ENCODE data around the gene DCN. TPM values are rescaled to one million over a fixed set of nuclear protein-coding genes. Genes with fewer than 3 reads are reported as not detected.

Gene DCN
- total RNA-seq, 1 donor from 2014 or later, result 2,230 TPM

DNA sequence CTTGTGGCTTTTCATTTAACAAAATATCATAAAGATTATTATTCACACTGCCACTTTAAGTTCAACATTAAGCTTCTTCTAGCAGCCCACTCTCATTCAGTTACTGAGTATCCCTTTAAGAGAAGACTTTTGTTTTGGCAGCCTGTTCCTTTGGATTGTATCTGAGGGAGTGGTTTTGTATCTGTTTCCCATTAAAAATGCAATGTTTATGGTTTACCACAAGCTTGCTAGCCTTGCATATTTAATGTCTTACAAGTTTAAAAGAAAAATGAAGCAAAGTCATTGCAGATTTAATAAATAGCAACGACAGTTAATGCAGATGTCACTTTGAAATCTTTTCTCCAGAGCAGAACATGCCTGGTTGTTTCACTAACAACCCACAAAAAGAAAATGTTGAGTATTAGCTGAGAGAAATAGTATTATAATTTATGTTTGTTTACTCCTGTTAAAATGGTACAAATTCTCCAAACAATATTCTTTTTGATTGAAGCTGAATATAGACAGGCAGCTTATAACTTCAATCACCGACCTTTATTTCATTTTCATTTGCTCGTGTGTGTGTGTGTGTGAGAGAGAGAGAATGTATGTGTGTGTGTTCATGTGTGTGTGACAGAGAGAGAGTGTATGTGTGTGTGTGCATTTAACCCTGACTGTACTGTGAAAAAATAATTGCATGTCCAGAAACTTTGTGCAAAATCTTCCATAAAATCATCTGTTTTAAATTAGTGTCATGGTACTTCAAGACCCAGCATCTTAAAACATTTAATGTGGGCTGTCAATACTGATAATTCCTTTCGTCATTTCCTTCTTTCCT is 1.8 kb downstream of the DCN start:
- DNase-seq (ENCODE audit: extremely low spot score, unreplicated experiment), result no peak
- Mint-ChIP-seq H3K4me1 (ENCODE audit: unreplicated experiment) (peaks cover 44% of the 10 kb centered on the region), H3K4me3 (ENCODE audit: unreplicated experiment) (no peak overlapping the region), H3K36me3 (ENCODE audit: unreplicated experiment) (peaks cover 16% of the 10 kb centered on the region), H3K27me3 (ENCODE audit: unreplicated experiment) (no peaks in the 10 kb centered on the region), H3K9me3 (ENCODE audit: unreplicated experiment) (no peaks in the 10 kb centered on the region), H3K27ac (ENCODE audit: unreplicated experiment) (no peak overlapping the region)
- no peak for TF ChIP-seq CTCF (IDR thresholded peaks at IDR 0.05)

- Mint-ChIP-seq H3K4me1 (ENCODE audit: unreplicated experiment) (peaks cover 42% of the 10 kb centered on the region), H3K27me3 (ENCODE audit: unreplicated experiment) (no peaks in the 10 kb centered on the region), H3K9me3 (ENCODE audit: unreplicated experiment) (no peaks in the 10 kb centered on the region), H3K36me3 (ENCODE audit: unreplicated experiment) (peaks cover 21% of the 10 kb centered on the region), H3K27ac (ENCODE audit: unreplicated experiment) (no peak overlapping the region), H3K4me3 (ENCODE audit: unreplicated experiment) (no peak overlapping the region)
- DNase-seq (ENCODE audit: extremely low spot score, unreplicated experiment), result no peak
- TF ChIP-seq CTCF (IDR thresholded peaks at IDR 0.05), result no peak
These were observed 2.6 kb downstream of the DCN start for GRCh38 chr12:91179966-91180561.

DNA sequence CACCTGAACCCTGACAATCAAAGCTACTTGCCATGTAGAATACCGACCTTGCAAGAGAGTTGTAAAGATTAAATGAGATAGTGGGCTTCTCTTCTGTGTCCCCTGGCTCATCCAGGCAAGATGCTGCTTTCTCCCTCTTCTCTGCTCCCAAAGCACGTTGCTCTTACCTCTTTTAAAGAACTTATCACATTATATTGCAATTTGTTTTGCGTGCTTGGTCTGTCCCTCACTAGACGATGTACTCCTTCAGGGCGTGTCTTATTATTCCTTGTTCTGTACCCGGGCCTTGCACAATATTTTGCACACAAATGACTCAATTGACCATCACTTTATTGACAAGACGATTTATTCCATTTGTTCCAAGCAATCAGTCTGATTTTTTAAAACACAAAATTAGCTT is 3.3 kb downstream of the DCN start:
- Mint-ChIP-seq H3K27me3 (ENCODE audit: unreplicated experiment) (no peaks in the 10 kb centered on the region), H3K4me1 (ENCODE audit: unreplicated experiment) (peaks cover 42% of the 10 kb centered on the region), H3K36me3 (ENCODE audit: unreplicated experiment) (peaks cover 27% of the 10 kb centered on the region), H3K27ac (ENCODE audit: unreplicated experiment) (no peak overlapping the region), H3K9me3 (ENCODE audit: unreplicated experiment) (no peaks in the 10 kb centered on the region), H3K4me3 (ENCODE audit: unreplicated experiment) (no peak overlapping the region)
- no peak for TF ChIP-seq CTCF (IDR thresholded peaks at IDR 0.05)
- no peak for DNase-seq (ENCODE audit: extremely low spot score, unreplicated experiment)

- H3K4me1 Mint-ChIP-seq (ENCODE audit: unreplicated experiment), result peaks cover 40% of the 10 kb centered on the region
- H3K36me3 Mint-ChIP-seq (ENCODE audit: unreplicated experiment), result peaks cover 30% of the 10 kb centered on the region
- DNase-seq (ENCODE audit: extremely low spot score, unreplicated experiment), result no peak
- no peak overlapping the region for H3K27ac Mint-ChIP-seq (ENCODE audit: unreplicated experiment)
- H3K4me3 Mint-ChIP-seq (ENCODE audit: unreplicated experiment), result no peak overlapping the region
- H3K27me3 Mint-ChIP-seq (ENCODE audit: unreplicated experiment), result no peaks in the 10 kb centered on the region
- no peak for TF ChIP-seq CTCF (IDR thresholded peaks at IDR 0.05)
- H3K9me3 Mint-ChIP-seq (ENCODE audit: unreplicated experiment), result no peaks in the 10 kb centered on the region
These were observed 3.8 kb downstream of the DCN start for GRCh38 chr12:91178781-91179180.

DNA sequence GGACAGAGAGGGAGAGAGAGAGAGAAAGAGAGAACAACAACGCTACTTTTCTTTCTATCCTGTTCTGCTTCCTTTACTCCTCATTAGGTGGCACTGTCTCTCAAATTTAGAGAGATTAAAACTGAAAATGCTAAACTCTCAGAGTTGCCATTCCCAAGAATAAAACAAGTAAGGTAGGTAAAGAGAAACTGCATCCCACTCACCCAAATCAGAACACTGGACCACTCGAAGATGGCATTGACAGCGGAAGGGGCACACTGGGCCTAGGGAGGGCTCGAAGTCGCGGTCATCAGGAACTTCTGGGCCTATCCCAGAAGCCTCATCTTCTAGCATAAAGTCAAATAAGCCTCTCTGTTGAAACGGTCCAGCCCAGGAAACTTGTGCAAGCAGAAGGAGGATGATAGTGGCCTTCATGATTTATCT is 4.5 kb downstream of the DCN start:
- Mint-ChIP-seq H3K27me3 (ENCODE audit: unreplicated experiment) (no peaks in the 10 kb centered on the region), H3K4me3 (ENCODE audit: unreplicated experiment) (no peak overlapping the region), H3K9me3 (ENCODE audit: unreplicated experiment) (no peaks in the 10 kb centered on the region), H3K4me1 (ENCODE audit: unreplicated experiment) (peaks cover 40% of the 10 kb centered on the region), H3K27ac (ENCODE audit: unreplicated experiment) (no peak overlapping the region), H3K36me3 (ENCODE audit: unreplicated experiment) (peaks cover 36% of the 10 kb centered on the region)
- TF ChIP-seq CTCF (IDR thresholded peaks at IDR 0.05), result peak; percentile 73
- no peak for DNase-seq (ENCODE audit: extremely low spot score, unreplicated experiment)
